Effector CD4-positive, alpha-beta T cell (primary cell): ENCODE data around the gene ARL5B.

Experiments
- DNase-seq: peaks from one replicate; pipeline ENCODE4 v3.0.0-alpha.2; 2020

The ARL5B gene

DNA sequence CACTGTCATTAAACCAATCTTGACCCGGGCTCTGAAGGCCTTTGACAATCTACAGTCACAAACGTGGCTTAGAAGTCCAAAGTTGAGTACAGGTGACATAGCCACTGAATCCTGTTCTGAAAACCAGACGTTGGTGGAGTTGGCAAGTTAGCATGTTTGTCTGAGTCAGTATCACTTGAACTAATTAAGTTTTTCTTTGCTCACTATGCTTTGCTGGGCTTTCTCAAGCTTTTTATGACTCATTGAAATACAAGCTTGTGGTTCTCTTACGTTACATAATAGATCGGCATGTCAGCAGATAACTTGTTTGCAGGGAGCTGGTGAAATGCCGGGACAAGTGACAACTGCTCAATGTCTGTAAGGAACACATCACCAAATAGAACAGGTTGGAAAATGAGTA, 53.8 kb downstream of the ARL5B start:
- no peak for DNase-seq

GRCh38 chr10:18718991-18719390, 59.8 kb downstream of the ARL5B start:
- DNase-seq = no peak

DNA sequence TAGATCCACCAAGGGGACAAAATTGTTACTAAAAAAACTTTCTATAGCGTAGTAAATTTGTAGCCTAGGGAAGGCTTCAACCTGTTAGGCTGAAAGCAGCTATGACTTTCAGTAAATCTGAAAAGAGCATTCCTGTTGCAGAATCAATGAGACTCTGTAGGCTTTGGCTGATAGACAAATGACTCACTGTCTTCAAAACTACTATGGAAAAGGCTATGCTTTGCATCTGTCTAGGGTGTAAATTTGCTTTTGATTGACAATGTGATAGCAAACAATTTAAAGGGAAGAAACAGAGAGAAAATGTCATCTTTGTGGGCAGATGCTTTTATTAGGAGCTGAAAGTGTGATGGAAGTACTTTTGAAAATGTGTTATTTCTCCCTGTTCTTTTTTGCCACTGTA, 60.6 kb downstream of the ARL5B start:
- DNase-seq = no peak

DNA sequence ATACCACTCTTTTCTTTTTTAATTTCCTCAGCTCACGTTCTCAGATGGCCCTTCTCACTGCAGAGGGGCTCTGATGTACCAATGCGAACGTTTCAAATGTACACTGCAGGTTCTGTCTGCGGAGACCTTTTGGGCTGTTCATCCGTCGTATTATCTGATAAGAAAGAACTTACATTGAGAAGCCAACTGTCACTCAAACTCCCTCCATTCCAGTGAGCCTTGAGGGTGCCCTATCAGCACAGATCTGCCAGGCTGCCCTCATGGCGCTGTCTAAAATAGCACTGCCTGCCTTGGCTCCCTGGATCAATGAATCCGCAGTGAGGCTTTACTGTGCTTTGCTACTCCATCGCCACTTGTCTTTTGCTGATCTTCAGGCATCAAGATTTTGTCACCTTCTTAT, 61.8 kb downstream of the ARL5B start:
- DNase-seq = no peak

DNA sequence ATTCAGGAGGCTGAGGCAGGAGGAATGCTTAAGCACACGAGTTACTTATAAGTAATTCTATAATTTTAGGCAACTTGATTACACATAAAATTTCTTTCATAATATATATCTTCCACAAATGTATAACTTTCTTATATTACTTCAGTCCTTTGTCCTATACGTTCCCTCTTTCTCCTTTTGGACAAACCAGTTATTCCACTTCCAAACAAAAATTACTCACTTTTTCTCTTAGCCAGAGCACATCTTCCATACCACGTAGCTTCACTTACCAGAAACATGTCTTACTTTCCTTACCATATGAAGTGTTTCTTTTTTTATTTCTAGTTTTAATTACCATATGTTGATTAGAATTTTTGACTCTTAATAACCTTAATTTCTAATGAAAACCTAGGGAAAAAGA, 64.6 kb downstream of the ARL5B start:
- DNase-seq = no peak
